IPS DF 4.7 (cell line): Measurements from ENCODE around the gene IARS1.
A peak's percentile ranks its signal among the peaks of the same experiment; 100 is the strongest.

Experiments used
- DNase-seq: peaks from one replicate; pipeline ENCODE4 v3.0.0-alpha.2; 2013; ENCODE audit warnings: low spot score; ENCODE audit errors: extremely low read depth

The IARS1 gene

DNA sequence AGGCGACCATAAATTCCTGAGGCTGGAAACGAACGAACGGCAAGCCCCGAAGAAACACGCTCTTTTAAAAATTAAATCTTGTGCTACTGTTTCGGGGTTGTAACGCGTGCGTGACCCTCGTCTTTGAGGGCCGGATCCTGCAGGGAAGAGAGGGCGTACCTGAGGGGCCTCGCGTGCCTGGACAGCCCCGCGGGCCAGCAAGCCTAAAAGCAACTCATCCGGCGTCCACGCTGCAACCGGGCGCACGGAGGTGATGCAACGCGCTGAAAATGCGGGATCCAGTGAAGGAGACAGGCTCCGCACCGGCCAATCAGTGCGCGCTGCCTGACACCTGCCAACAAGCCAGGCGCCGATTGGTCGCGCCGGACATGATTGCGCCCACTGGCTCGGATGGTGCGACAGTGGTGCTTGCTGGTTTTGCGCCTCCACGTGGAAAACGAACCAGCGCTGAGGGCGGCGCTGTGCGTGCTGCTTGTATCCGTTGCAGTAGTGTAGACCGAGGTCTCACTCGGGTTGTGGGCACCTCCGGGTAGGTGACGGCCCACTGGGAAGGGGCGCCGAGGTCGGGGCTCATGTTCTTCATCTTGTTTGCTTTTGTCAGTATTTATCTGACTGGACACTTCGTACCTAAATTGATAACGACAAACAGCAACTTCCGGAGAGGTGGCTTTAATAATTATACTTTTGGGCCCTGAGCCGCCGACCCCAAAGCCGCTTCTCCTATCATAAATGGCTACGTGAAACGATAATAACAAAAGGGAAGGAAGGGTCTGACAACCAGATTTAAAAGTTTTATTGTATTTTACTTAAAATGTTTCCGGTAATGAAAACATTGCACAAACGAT lies at the start of gene IARS1:
Gene IARS1 (minus strand): TSS at position 246 of the 845 bp plus-strand sequence. CDS start 4,278 bp downstream, outside the sequence.
- DNase-seq: peak; percentile 92

DNA sequence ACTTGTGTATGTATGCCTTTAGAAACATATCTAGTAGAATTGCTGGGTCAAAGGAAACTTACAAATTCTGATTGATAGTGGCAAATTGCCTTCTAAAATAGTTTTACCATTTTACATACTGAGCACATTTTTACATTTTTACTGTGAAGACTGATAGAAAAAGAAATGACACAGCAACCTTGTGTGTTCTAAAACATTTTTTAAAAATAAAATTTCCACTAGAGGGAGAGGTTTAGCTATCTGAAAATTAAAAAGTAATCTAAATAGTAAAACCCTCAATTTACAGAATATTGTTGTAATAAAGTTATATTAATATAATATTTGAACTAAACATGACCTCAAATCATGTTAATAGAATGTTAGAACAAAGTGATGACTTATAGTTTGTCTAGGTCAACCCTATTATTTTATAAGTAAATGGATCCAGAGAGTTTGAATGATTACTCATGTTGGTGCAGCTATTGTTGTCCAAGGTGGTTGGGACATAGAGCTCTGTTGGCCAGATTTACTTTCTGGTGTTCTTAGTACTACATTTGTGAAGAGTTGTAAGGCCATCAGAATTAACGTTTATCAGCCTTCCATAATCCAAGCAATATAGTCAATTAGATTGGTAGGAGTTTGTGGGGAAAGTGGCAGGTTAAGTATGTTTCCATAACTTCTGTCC lies 49.5 kb upstream of the IARS1 start:
- DNase-seq: no peak

DNA sequence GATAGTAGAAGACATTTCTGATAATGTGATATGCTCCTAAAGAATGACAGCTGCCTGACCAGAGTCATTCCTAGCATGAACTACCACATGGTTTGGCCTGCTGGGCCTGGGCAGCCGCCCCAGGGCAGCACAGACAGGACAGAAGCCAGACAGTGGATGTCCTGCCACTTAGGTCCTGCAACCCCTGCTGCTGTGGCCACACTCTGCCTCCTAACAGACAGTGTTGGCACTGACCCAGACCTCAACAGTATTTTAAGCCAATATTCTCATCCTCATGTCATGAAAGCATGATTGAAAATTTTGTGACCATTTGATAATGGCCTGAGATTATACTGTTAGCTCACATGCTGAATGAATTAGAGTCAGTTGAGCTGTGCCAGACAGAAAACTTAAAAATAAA lies 48.1 kb upstream of the IARS1 start:
- no peak for DNase-seq

DNA sequence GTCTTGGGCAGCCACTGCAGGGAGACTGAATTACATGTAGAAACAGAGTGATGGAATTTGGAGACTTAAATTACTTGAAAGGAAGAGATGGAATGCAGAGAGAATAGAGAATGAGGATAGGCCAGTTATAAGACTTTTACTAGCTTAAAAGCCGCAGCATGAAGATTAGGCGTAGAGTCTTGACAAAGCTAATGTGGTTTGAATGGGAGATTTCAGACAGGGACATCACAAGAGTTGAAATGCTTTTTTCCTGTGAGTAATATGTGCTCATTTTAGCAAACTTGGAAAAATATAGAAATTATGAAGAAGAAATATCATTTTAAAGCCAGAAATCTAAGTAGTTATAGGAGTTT lies 39.8 kb upstream of the IARS1 start:
- DNase-seq: no peak

DNA sequence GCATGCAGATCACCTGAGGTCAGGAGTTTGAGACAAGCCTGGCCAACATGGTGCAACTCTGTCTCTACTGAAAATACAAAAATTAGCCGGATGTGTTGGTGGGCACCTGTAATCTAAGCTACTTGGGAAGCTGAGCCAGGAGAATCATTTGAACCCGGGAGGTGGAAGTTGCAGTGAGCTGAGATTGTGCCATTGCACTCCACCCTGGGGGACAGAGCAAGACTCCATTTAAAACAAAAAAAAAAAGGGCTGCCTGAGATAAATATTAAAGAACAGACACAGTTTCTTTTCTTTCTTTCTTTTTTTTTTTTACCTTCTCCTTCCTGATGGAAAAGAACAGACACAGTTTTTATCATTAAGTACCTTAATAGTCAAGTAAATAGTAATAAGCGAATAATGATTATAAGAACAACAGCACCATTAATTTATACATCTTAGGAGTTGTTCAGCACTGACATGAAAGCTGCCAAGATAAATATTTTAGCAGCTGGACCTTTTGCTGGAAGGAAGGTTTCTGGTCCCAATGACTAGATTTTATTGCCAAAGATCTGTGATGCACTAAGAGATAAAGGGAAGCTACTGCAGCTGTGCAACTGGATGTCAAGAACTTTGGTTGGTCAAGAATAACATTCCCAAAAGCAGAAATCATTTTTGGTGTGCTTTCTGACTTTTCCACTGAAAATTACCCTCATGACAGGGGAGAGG lies 39.2 kb upstream of the IARS1 start:
- no peak for DNase-seq

DNA sequence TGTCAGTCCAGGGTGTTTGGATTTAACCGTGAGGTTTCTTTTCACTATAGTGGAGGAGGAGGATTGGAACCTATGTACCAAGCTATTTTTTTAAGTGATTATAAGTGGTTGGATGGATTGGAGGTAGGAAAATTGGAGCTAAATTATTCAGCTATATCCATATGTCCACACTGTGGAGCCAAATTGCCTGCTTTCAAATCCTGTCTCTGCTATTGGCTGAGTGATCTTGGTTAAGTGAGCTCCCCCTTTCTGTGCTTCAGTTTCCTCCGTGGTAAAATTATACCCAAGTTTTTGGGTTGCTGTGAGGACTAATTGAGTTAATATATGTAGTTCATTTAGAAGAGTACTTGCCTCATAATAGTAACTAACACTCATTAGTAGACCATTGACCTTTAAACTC lies 34.7 kb upstream of the IARS1 start:
- DNase-seq: no peak

DNA sequence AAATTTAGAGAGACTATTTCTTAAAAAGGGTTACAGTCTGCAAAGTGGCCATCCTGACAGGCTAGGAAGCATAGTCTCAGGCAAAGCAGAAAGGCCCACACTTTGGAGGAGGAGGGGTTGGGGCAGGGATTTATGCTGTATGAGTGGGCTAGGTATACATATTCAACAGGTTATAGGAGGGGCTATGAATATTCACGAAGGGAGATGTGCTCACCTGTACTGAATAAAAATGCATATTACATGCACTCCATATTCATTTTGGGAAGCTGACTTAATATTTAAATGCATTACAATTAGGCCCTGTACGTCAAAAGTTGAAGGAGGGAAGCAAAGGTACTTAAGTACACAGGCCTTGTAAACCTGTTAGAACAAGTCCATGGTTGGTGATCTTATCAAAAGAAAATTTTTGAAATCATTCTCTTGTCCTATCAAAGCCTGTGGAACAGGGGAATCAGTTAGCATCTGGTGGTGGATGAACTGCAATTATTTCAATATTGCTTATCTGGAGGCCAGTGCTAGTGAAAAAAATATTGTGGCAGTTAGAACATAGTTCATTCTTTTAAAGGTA lies 33.9 kb upstream of the IARS1 start:
- no peak for DNase-seq

DNA sequence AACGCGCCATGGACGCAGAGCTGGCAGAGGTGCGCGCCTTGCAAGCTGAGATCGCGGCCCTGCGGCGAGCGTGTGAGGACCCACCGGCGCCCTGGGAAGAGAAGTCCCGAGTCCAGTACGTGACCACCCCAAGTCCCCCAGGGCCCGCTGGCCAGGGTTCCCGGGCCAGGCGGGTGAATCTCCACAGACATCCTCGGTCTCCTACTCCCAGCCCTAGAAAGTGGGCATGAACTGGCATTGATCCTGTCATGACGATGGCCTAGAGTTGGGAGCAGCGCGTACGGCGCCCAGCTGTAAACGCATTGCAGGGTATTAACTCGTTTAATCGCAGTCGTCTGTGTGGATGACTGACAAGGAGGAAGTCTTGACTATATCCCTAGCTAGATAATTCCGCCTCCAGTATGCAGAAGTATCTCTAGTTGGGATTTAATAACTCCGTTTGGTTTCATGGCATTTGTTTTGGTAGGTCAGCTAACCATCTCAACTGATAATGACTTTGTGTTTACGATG lies 32.5 kb upstream of the IARS1 start:
- DNase-seq: no peak

DNA sequence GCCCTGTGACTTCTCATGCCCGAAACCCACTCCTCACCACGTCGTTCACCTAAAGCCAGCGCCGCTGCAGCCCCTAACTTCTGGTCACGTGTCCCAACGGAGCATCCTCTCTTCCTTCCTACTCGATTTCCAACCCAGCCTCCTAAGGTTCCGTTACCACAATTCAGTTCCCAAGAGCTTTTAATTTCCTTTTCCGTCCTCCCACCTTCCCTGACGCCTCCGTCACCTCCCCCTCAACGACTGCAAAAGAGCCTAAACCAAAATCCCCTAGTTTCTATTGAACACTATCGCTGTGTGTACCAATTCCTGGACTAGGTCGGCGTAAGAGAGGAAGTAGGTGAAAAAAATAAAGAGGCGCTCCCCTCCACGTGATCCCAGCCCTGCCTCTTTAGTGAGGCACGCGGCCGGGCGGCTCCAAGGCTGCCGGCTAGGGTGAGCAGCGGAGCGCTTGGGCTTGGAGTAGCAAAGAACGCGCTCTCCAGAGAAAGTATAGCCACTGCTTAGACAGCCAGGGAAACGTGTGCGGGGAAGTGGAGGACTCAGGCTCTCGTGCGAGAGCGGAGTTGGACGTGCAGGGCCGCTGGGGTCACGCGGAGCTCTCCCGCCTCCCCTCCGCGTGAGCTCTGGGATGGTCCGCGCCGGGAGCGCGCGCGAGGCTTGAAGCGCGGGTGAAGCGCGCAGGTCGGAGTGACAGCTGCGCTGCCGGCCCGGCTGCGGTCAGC lies 31.9 kb upstream of the IARS1 start, which contains the start of the genes CENPP and NOL8:
Gene CENPP (plus strand): TSS at position 685 of the 722 bp plus-strand sequence.
Gene NOL8 (minus strand): TSS at position 82 of the 722 bp plus-strand sequence. CDS start 1,189 bp downstream, outside the sequence.
- DNase-seq: peak; percentile 53

DNA sequence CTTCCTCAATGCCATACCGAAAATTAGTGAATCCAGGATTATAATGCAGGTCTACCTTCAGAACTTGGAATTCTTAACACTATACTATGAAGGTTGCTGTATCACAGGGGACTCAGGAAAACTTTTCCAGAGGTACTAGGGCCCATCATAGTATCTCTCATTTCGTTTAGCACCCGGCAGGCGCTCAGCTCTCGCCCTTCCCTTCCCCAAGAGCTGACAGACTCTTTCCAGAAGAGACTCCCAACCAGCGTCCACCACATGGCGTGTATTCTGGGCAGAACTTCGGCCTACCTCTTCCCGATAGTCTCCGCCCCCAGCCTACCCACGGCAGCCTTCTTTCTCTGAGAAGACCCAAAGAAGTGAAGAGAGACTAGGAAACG lies 31.4 kb upstream of the IARS1 start:
- no peak for DNase-seq

DNA sequence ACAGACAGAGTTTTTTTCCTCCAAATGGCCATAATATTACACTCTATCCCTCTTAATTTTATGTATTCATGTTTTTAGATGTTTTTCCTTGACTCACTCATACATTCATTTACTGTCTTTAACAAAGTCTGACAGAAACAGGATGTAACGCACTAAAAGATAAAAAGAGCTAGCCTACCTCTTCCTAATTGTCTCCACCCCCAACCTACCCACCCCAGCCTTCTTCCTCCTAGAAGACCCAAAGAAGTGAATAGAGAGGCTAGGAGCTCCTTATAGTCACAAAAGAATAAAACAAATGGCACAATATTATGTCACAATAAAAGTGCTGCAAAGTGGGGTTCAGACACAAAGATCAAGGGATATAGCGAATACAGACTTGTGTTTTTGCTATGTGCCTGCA lies 30.9 kb upstream of the IARS1 start:
- DNase-seq: no peak

DNA sequence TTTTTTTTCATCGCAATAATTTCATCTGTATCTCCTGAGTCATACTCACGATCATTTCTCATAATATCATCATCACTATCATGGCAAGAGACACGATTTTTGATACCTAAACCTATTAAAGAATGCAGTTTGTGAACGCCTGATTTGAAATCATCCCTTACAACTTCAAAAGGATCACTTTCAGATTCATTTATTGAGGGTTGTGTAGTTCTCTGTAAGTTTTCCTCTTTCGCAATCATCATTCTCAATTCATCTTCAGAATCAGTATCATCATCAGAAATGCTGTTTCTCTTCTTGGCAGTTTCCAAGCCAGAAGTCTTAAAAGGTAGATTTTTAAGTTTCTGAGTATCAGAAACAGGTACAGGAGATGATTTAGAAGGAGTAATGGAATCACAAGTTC lies 22.0 kb upstream of the IARS1 start:
- DNase-seq: no peak

DNA sequence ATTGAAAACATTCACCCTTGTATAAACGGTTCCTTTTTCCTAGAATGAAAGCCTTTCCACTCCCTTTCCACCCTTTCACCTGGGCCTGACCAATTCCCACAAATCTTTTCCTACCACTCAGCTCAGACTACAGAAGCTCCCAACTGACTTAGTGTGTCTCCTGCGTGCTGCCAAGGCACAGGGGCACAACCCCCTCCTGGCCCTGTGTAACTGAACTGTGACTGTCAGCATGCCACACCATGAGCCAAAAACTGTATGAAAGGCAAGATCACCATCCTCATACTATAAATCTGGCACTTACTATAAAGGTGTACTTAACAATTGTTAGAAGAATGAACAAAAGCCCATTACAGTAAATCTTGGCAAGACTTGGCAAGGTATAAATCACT lies 20.1 kb upstream of the IARS1 start:
- DNase-seq: no peak

DNA sequence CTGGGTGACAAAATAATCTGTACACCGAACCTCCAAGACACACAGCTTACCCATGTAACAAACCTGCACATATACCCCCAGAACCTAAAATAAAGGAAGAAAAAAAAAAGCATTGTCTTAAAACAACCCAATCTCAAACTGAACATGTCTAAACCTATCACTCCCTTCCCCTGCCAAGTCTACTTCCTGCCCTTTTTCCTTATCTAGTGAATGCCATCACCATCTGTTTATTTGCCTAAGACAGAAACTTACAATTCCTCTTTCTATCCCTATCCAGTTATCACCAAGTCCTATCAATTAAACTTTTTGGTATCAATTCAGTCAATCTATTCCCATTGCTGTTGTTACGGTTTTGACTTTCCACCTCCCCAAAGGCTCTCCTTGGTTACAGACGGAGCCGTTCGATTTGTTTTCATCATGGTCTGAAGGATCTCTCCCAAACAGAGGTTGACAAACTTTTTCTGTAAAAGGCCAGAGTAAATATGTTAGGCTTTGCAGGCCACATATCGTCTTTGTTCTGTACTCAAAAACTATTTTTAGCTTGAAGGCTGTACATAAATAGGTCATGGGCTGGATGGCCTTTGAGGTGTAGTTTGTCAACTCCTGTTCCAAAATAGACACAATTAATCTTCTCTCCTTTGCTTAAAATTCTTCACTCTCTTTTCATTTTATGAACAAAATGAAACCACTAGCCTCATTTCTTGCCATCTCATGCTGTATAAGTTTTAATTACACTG lies 19.6 kb upstream of the IARS1 start:
- DNase-seq: no peak

DNA sequence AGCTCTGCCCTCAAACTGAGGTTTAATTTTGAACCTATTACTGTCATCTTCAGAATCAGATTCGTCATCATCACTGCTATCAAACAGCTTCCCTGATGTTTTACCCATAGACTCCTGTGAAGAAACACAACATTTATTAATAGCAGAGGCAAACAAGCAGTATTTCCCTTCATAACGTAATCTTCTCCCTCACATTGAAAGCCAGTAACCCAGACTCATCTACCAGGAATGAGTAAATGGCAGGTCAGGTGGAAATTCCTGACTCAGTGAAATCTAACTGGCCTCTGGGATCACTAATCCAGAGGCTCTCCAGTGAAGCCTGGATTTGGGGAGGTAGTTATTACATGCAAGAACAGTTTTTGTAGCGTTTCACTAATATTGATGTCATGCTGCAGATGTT lies 17.1 kb upstream of the IARS1 start:
- DNase-seq: no peak

DNA sequence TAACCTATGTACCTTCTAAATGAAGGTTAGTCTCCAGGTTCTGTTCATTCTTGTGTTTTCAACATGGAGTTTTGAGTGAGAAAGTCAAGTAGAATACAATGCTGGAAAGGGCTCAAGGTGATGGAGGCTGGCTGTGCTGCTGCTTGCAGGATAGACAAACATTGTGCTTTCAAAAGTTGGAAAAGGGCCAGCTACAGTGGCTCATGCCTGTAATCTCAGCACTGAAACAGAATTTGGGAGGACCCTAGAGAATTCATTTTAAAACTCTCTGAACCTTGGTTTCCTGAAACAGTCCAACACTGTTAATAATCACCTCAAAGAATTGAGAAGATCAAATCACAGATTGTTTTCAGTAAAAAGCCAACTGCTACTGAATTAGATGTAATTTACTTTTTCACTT lies 15.4 kb upstream of the IARS1 start:
- no peak for DNase-seq

DNA sequence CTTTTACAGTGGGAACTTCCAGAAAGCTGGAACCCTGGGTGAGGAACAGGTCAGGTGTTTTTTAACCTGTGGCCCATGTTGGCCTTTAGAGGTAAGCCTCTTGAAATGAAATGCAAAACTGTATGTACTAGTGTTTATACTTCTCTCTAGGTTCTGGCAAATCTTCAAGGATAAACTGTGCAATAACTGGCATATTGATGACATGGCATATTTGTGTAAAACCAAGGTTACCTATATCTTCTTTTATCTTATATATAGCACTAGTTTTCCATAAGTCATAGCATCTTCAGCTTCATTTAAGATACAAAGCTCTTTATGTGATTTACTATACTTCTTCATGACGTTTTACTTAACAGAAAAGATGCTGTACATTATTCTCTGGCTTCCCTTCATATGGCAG lies 7.4 kb upstream of the IARS1 start:
- DNase-seq: no peak

DNA sequence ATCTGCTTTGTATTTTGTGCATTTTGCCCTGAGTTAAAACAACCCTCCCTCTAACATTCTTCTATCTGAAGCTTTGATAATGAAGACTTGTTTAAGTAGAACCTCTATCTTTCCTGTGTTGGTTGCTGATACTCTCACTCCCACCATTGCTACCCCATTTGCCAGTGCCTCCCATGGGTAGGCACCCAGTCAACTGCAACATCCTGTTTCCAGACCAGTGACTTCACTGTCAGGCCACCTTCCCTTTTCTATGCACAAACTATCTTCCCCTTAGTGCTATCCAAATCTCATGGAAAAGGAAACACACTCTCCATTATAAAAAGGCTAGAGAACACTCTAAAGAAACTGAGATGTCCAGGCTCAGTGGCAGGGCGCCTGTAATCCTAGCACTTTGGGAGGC lies 5.6 kb upstream of the IARS1 start:
- no peak for DNase-seq

DNA sequence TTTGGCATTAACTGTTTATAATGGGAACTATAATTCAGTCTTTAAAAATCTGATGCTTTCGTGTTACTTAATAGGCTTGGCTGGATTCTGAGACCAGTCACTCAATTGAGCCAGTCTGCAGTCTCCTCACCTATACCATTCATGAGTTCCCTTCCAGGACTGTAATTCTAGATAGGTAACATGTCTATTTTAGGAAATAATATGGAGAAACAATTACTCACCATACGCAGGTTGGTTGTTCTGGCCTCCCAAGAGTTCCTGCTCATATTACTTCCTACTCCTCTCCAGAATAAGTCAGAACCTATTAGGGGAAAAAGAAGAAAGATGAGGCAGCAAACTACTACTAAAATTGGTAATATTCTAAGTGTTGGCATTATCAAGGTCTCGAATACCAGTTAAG lies 4.5 kb upstream of the IARS1 start:
- no peak for DNase-seq

DNA sequence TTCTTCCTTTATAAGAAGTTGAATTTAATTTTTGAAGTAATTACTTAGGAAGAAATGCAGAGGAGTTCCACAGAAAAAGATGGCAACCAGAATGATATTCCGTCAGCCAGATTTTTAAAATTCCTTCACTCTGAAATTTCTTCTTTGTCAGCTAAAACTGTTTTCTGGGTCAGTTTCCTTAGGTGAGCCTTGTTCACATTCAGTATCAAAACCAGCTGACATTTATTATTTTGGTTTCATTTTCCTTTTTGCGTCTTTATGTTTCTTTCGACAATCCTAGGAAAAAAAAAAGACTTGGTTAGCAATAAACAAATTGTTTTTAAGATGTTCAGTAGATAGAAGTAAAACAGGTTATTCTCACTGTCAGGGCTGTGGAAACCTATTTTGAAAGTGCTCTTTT lies 4.1 kb upstream of the IARS1 start:
- no peak for DNase-seq
